Measurements from ENCODE around the gene GRAP2. TPM values are rescaled to one million over a fixed set of nuclear protein-coding genes. Genes with fewer than 3 reads are reported as not detected.

The GRAP2 gene
- total RNA-seq, 1 experiment from 2014 or later, result 0.42 TPM

DNA sequence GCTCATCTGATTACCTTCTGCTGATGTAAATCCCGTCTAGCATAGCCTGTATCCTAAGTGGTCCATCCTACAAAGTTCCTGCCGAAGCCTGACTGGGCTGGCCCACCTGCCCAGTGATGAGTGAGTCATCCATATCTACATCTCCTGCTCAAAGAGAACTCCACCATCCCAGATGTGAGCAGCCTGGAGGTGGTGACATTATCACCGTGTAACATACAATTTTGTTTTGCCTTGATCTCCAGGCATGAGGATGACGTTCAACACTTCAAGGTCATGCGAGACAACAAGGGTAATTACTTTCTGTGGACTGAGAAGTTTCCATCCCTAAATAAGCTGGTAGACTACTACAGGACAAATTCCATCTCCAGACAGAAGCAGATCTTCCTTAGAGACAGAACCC lies 64.9 kb downstream of the GRAP2 start:
- intact Hi-C loops (cut with micrococcal nuclease), result no loop called here
- DNase-seq (ENCODE audit: low read depth, low spot score) (no peak), ATAC-seq (no peak)
- H3K9me3 ChIP-seq (ENCODE audit: control insufficient read depth in 1 of 2, insufficient read depth in 1 of 2, low read depth in 1 of 2, low read length in 2 of 2), result no peaks in the 10 kb centered on the region
- ChIA-PET POLR2A (interaction anchor here (0.9 kb wide), 1 partner anchor 446 kb away, joined by 3 read pairs; the partner anchor contains the start of gene ATF4), RAD21 (ENCODE audit: low non-redundant PET in 1 of 2, low total read pairs in 2 of 2, uncharacterized antibody in 2 of 2, unreplicated experiment in 2 of 2) (no interaction called here), CTCF (interaction anchor here (1.1 kb wide), 1 partner anchor 12 kb away, joined by 4 read pairs; no protein-coding TSS in a partner anchor)
- H3K9me2 ChIP-seq (ENCODE audit: insufficient read depth), result no peaks in the 10 kb centered on the region
- H3K27me3 ChIP-seq (ENCODE audit: insufficient read depth, low read length), result peaks cover 10% of the 10 kb centered on the region; the same call in 1 of the 2 replicates
- H3K4me1 ChIP-seq (ENCODE audit: control insufficient read depth in 1 of 2, insufficient read depth in 2 of 2, low read length in 2 of 2), result peaks cover 0 to 11% of the 10 kb centered on the region in 2 experiments; a peak in 2 of 4 replicates
- BruUV-seq (replicated peaks), result no TSS peak
- no peak overlapping the region for H3K9ac ChIP-seq (ENCODE audit: low read length)
- H3K79me2 ChIP-seq (ENCODE audit: insufficient read depth, low read length), result no peaks in the 10 kb centered on the region
- TF ChIP-seq POLR2A (IDR thresholded peaks at IDR 0.05; ENCODE audit: borderline replicate concordance, extremely low read depth, insufficient read depth, insufficient read length) (no peak), TCF7L2 (IDR thresholded peaks at IDR 0.05; ENCODE audit: borderline replicate concordance, extremely low read depth, insufficient read depth, insufficient read length) (no peak), FOSL1 (IDR thresholded peaks at IDR 0.05; ENCODE audit: low read depth) (no peak), YY1 (IDR thresholded peaks at IDR 0.05; ENCODE audit: extremely low read depth, insufficient replicate concordance, low read depth, low read length) (no peak), ZFX (IDR thresholded peaks at IDR 0.05) (no peak), EGR1 (IDR thresholded peaks at IDR 0.05; ENCODE audit: low read depth) (no peak), RAD21 (IDR thresholded peaks at IDR 0.05; ENCODE audit: low read depth) (no peak), SIN3A (IDR thresholded peaks at IDR 0.05; ENCODE audit: low read depth) (no peak), ZNF274 (IDR thresholded peaks at IDR 0.05; ENCODE audit: low read depth, low read length) (no peak), SP1 (IDR thresholded peaks at IDR 0.05; ENCODE audit: low read depth) (no peak), POLR2AphosphoS5 (IDR thresholded peaks at IDR 0.05; ENCODE audit: low read depth, low read length) (no peak), SRF (IDR thresholded peaks at IDR 0.05; ENCODE audit: low read depth) (no peak), JUND (IDR thresholded peaks at IDR 0.05) (no peak)
- TF ChIP-seq, protein P1, sequence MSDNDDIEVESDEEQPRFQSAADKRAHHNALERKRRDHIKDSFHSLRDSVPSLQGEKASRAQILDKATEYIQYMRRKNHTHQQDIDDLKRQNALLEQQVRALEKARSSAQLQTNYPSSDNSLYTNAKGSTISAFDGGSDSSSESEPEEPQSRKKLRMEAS (IDR thresholded peaks at IDR 0.05), result no peak
- H3K4me3 ChIP-seq (replicated peaks in 1 of 2; ENCODE audit: low read depth in 1 of 2, low read length in 2 of 2), result no peak overlapping the region
- H3K27ac ChIP-seq (ENCODE audit: low read depth, low read length), result no peak overlapping the region
- no peak overlapping the region for H3K4me2 ChIP-seq (ENCODE audit: low read length)
- no peaks in the 10 kb centered on the region for H3K36me3 ChIP-seq (ENCODE audit: control insufficient read depth in 1 of 2, insufficient read depth in 2 of 2, low read length in 2 of 2)
- H4K20me1 ChIP-seq (ENCODE audit: insufficient read depth), result no peaks in the 10 kb centered on the region
- H2AFZ ChIP-seq (ENCODE audit: low read depth, low read length, poor library complexity, severe bottlenecking), result no peak overlapping the region
